Fibroblast of mammary gland (primary cell): ENCODE data around the gene LARGE1.

Source experiments
- DNase-seq: peaks from one replicate; pipeline ENCODE4 v3.0.0-alpha.2; 2010; ENCODE audit warnings: low read depth
- H3K4me3 ChIP-seq: 2 replicates; pipeline ENCODE4 v1.5.1; 2011; ENCODE audit warnings: low read depth, mild to moderate bottlenecking, low read length, moderate library complexity; ENCODE audit not compliant: control insufficient read depth
- TF ChIP-seq, protein P1 (sequence below): conservative IDR thresholded peaks from 2 replicates; pipeline ENCODE4 v1.5.1; 2011; ENCODE audit warnings: low read depth, low read length, inconsistent platforms; ENCODE audit not compliant: control insufficient read depth, insufficient read depth

Gene LARGE1

GRCh38 chr22:33720166-33720878 lies 200.0 kb downstream of the LARGE1 start:
- H3K4me3 ChIP-seq, result no peak overlapping the region
- TF ChIP-seq, protein P1, sequence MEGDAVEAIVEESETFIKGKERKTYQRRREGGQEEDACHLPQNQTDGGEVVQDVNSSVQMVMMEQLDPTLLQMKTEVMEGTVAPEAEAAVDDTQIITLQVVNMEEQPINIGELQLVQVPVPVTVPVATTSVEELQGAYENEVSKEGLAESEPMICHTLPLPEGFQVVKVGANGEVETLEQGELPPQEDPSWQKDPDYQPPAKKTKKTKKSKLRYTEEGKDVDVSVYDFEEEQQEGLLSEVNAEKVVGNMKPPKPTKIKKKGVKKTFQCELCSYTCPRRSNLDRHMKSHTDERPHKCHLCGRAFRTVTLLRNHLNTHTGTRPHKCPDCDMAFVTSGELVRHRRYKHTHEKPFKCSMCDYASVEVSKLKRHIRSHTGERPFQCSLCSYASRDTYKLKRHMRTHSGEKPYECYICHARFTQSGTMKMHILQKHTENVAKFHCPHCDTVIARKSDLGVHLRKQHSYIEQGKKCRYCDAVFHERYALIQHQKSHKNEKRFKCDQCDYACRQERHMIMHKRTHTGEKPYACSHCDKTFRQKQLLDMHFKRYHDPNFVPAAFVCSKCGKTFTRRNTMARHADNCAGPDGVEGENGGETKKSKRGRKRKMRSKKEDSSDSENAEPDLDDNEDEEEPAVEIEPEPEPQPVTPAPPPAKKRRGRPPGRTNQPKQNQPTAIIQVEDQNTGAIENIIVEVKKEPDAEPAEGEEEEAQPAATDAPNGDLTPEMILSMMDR, result no peak
- no peak for DNase-seq

GRCh38 chr22:33717694-33718396 lies 202.4 kb downstream of the LARGE1 start:
- H3K4me3 ChIP-seq, result no peak overlapping the region
- TF ChIP-seq, protein P1, result no peak
- no peak for DNase-seq

DNA sequence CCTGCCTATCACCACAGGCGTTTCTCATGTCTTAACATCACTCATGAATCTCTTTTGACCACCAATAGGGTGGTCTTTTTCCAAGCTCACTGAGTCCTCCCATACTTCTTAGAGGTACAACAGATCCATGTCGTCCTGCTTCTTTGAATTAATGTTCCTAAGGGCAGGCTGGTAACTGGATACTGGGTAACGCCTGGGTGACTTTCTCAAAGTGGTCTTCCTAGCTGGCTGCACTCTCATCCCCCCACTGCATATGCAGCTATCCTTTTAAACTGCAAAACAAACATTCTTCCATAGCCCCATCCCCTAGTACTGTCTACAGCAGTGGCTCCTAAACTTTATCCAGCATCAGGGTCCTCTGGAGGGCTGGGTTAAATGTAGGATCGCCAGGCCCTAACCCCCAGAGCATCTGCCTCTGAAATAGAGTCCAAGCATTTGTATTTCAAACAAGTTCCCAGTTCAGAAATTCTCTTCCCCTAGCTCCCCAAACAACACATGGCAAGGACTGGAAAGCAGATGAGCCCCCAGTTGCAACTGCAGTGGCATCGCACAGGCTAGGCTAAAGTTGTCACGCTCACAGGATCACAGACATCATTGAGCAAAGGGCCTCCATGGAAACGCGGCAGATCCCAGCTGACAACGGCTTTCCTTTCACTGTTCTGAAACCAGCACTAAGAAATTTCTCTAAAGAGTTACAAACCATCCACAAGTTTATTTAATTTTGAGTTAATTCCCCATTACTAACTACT lies 204.9 kb downstream of the LARGE1 start:
- H3K4me3 ChIP-seq, result no peak overlapping the region
- no peak for DNase-seq
- TF ChIP-seq, protein P1, result no peak

DNA sequence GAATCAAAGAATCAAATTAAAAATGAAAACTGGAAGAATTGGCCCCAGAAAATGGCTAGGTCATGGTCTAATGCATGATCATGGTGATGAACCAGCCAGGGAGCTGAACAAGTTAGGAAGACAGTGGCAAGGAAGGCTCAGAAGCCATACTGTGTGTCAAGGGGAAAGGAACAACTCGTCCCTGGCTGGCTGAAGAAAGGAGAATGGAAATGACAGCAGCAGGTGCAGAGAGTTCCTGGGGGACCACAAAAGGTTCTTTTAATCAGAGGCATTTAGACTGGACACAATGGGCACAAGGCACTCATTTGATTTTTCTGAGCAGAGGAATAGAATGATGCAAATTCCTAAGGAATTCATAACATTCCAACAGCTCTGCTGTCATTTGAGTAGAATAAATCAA lies 209.9 kb downstream of the LARGE1 start:
- TF ChIP-seq, protein P1, result no peak
- no peak for DNase-seq
- H3K4me3 ChIP-seq, result no peak overlapping the region

GRCh38 chr22:33707581-33707980 lies 212.7 kb downstream of the LARGE1 start:
- H3K4me3 ChIP-seq, result no peak overlapping the region
- no peak for DNase-seq
- TF ChIP-seq, protein P1, result no peak

DNA sequence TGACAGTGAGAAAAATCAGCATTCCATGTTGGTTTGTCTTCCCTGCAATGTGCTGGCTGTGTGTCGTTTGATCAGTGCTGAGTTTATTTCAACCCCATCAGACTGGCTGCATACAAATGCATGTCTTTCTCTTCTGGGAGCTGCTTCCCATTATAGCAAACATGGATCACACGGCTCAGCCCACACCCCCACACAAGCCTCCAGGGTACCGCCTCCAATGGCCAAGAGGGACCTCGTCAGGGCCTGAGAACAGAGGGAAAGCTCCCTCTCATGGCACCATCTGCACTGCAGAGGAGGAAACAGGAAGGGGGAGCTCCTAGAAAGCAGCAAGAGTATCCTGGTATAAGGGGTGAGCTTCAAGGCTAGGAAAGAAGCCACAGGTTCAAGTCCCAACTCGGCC lies 214.2 kb downstream of the LARGE1 start:
- no peak overlapping the region for H3K4me3 ChIP-seq
- TF ChIP-seq, protein P1, result no peak
- peak; percentile 2 for DNase-seq
